Measurements from ENCODE around the gene IGFBP3.

DNA sequence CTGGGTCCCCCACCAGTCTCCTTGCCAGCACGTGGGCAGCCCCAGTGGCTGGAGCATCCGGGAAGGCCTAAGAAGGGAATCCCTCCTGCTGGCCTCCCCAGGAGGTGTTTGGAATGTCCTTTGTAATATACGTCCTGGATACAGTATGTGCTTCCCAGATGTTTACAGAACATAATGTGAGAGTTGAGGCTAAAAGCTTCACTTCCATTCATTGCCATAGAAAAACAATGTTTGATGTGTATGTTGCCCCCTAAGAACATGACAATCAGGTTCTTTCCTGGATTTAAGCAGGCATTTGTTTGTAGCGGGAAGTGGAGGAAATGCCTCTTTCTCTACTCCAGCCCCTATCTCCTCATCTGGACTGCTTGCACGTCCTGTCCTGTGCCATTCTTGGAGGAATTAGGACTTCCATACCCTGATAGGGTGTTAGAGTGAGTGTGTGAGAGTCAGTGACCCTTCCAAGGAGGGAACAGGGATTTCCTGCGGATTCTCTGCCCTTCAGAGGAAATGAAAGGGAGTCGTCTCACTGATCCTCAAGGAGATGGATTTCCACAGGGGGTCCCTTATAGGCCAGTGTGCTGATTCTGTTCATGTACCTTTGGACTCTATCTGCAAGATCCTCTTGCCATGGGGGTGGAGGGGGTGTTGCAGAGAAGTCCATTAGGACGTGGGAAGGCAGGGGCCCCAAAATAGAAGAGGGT is 31.6 kb downstream of the IGFBP3 start:
- TF ChIP-seq, protein P1, sequence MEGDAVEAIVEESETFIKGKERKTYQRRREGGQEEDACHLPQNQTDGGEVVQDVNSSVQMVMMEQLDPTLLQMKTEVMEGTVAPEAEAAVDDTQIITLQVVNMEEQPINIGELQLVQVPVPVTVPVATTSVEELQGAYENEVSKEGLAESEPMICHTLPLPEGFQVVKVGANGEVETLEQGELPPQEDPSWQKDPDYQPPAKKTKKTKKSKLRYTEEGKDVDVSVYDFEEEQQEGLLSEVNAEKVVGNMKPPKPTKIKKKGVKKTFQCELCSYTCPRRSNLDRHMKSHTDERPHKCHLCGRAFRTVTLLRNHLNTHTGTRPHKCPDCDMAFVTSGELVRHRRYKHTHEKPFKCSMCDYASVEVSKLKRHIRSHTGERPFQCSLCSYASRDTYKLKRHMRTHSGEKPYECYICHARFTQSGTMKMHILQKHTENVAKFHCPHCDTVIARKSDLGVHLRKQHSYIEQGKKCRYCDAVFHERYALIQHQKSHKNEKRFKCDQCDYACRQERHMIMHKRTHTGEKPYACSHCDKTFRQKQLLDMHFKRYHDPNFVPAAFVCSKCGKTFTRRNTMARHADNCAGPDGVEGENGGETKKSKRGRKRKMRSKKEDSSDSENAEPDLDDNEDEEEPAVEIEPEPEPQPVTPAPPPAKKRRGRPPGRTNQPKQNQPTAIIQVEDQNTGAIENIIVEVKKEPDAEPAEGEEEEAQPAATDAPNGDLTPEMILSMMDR (IDR thresholded peaks at IDR 0.05 in 4 of 5, conservative IDR thresholded peaks at IDR 0.05 in 1 of 5), result no peak
- TF ChIP-seq POLR2A (IDR thresholded peaks at IDR 0.05), result no peak

All from gastrocnemius medialis (tissue), 4 donors.